Dermis lymphatic vessel endothelial cell (primary cell): ENCODE data around the gene KLHL22. TPM values are rescaled to one million over a fixed set of nuclear protein-coding genes. Genes with fewer than 3 reads are reported as not detected.

ENCODE experiments used
- total RNA-seq: library from RNA; depleted of rRNA; stranded (reverse); fragments of >200 nt; gene quantifications from 2 replicates; pipeline ENCODE4 v1.2.1, GENCODE V29; 2014

KLHL22 gene
- total RNA-seq, result 17.7 and 19.0 TPM in 2 replicates

GRCh38 chr22:20494978-20495860 lies at the start of gene KLHL22:
KLHL22 (minus strand) TSS chr22:20495795; CDS start chr22:20489211, 6,584 bp downstream.

GRCh38 chr22:20507253-20508066 lies 11.9 kb upstream of the KLHL22 start, which contains the start of gene MED15:
MED15 (plus strand) TSS chr22:20507610; CDS start chr22:20507679, 69 bp downstream.

GRCh38 chr22:20437613-20438426 lies 57.8 kb downstream of the KLHL22 start, which contains the start of gene SCARF2:
SCARF2 (minus strand) TSS chr22:20437825; CDS start chr22:20437754, 71 bp downstream.

GRCh38 chr22:20393705-20394476 lies 101.7 kb downstream of the KLHL22 start, which contains the start of gene ZNF74:
ZNF74 (plus strand) TSS chr22:20394151; CDS start chr22:20394629, 478 bp downstream.

Other genes with a start within 250 kb of the KLHL22 start
- gene RTN4R, start 227.5 kb downstream of the KLHL22 start, total RNA-seq, result 0.77 and 1.3 TPM in 2 replicates
- gene DGCR6L, start 175.7 kb downstream of the KLHL22 start, total RNA-seq, result 42.0 and 43.2 TPM in 2 replicates
- gene ZNF74, start 101.6 kb downstream of the KLHL22 start, total RNA-seq, result 8.8 and 16.7 TPM in 2 replicates
- 4.4 and 5.7 TPM in 2 replicates for gene SCARF2, start 58.0 kb downstream of the KLHL22 start, total RNA-seq
- 20.5 and 20.6 TPM in 2 replicates for gene MED15, start 11.8 kb upstream of the KLHL22 start, total RNA-seq